ENCODE data around the gene PCDH9. TPM values are rescaled to one million over a fixed set of nuclear protein-coding genes. Genes with fewer than 3 reads are reported as not detected.
"Not testable (repeated sequence)": the region's sequence is repeated elsewhere in the genome, so short reads cannot be mapped to it uniquely, and the experiment has no call there.

PCDH9 gene
- total RNA-seq, 1 experiment from 2014 or later: 10.1 TPM

DNA sequence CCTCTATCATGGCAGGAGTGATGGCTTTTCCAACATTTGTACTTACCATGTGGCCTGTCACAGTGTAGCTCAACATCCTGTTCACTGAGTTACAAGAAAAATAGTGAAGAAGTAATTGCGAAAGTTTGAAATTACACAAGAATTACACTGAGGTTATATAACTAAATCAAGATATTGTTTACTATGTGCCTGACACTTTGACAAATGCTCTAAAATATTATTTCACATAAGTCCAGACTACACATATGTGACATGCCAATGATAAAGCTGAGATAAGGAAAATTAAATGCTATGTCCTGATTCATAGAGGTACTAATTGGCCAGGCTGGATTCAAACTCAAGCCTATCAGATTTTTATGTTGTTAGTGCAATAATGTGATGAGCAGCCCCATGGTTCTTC lies 451.7 kb downstream of the PCDH9 start:
- POLR2A ChIA-PET: no interaction called here
- peaks cover 6% of the 10 kb centered on the region for H3K9me3 Mint-ChIP-seq (ENCODE audit: unreplicated experiment)
- BruUV-seq (replicated peaks): no TSS peak
- no peak overlapping the region for H3K4me3 Mint-ChIP-seq (ENCODE audit: unreplicated experiment)
- peaks cover 9% of the 10 kb centered on the region for H3K4me1 Mint-ChIP-seq (ENCODE audit: insufficient read depth, unreplicated experiment)
- DNase-seq (ENCODE audit: unreplicated experiment): peak; percentile 25
- no peaks in the 10 kb centered on the region for H3K27me3 Mint-ChIP-seq (ENCODE audit: insufficient read depth, unreplicated experiment)
- TF ChIP-seq, protein P1, sequence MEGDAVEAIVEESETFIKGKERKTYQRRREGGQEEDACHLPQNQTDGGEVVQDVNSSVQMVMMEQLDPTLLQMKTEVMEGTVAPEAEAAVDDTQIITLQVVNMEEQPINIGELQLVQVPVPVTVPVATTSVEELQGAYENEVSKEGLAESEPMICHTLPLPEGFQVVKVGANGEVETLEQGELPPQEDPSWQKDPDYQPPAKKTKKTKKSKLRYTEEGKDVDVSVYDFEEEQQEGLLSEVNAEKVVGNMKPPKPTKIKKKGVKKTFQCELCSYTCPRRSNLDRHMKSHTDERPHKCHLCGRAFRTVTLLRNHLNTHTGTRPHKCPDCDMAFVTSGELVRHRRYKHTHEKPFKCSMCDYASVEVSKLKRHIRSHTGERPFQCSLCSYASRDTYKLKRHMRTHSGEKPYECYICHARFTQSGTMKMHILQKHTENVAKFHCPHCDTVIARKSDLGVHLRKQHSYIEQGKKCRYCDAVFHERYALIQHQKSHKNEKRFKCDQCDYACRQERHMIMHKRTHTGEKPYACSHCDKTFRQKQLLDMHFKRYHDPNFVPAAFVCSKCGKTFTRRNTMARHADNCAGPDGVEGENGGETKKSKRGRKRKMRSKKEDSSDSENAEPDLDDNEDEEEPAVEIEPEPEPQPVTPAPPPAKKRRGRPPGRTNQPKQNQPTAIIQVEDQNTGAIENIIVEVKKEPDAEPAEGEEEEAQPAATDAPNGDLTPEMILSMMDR (IDR thresholded peaks at IDR 0.05; ENCODE audit: unreplicated experiment): no peak
- no peaks in the 10 kb centered on the region for H3K36me3 Mint-ChIP-seq (ENCODE audit: insufficient read depth, unreplicated experiment)
- intact Hi-C loops (cut with micrococcal nuclease): no loop called here
- CTCF ChIA-PET: interaction anchor here (0.7 kb wide), 2 partner anchors 264 to 1121 kb away, joined by 3 to 6 read pairs; no protein-coding TSS in a partner anchor
- no peak overlapping the region for H3K27ac Mint-ChIP-seq (ENCODE audit: low read depth, unreplicated experiment)

DNA sequence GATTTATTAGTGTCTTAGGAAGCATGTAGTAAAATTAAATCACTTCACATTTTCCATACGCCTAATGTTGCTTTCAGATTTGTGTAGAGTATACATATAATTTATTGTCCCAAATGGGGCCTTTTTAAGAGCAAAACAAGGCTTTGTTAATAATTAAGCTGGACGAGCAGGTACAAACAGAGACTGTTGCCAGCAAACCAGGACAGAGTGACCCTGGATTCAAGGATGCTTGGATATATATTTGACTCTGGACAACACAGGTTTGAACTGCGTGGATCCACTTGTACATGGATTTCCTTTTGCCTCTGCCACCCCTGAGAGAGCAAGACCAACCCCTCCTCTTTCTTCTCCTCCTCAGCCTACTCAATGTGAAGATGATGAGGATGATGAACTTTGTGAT lies 454.9 kb downstream of the PCDH9 start:
- intact Hi-C loops (cut with micrococcal nuclease): no loop called here
- POLR2A ChIA-PET: no interaction called here
- no TSS peak for BruUV-seq (replicated peaks)

DNA sequence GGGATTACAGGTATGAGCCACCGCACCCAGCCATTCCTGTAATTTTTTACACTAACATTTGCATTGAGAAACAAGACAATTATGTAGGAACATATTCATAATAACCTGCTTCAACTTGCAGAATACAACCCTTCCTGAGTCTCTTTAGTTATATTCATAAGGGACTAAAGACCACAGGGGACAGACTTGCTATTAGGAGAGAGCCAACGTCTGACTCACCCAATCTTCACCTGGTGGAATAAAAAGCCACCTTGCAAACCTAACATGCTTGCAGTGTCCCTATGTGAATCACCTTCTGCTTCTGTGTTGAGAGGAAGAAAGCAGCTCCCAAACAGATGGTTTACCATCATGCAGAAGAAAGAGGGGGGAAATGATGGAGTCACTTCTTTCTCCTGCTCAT lies 456.1 kb downstream of the PCDH9 start:
- Mint-ChIP-seq H3K9me3 (ENCODE audit: unreplicated experiment) (peaks cover 6% of the 10 kb centered on the region), H3K27me3 (ENCODE audit: insufficient read depth, unreplicated experiment) (no peaks in the 10 kb centered on the region), H3K36me3 (ENCODE audit: insufficient read depth, unreplicated experiment) (no peaks in the 10 kb centered on the region), H3K4me3 (ENCODE audit: unreplicated experiment) (no peak overlapping the region), H3K4me1 (ENCODE audit: insufficient read depth, unreplicated experiment) (peaks cover 4% of the 10 kb centered on the region), H3K27ac (ENCODE audit: low read depth, unreplicated experiment) (no peak overlapping the region)
- ChIA-PET CTCF (no interaction called here), POLR2A (no interaction called here)
- DNase-seq (ENCODE audit: unreplicated experiment): no peak
- no TSS peak for BruUV-seq (replicated peaks)
- intact Hi-C loops (cut with micrococcal nuclease): no loop called here
- TF ChIP-seq, protein P1 (IDR thresholded peaks at IDR 0.05; ENCODE audit: unreplicated experiment): no peak

More for the DNA sequence above, 454.9 kb downstream of the PCDH9 start:
- Mint-ChIP-seq H3K9me3 (ENCODE audit: unreplicated experiment) (peaks cover 6% of the 10 kb centered on the region), H3K27ac (ENCODE audit: low read depth, unreplicated experiment) (no peak overlapping the region), H3K4me3 (ENCODE audit: unreplicated experiment) (no peak overlapping the region), H3K4me1 (ENCODE audit: insufficient read depth, unreplicated experiment) (peaks cover 4% of the 10 kb centered on the region), H3K27me3 (ENCODE audit: insufficient read depth, unreplicated experiment) (no peaks in the 10 kb centered on the region), H3K36me3 (ENCODE audit: insufficient read depth, unreplicated experiment) (no peaks in the 10 kb centered on the region)
- CTCF ChIA-PET: no interaction called here
- DNase-seq (ENCODE audit: unreplicated experiment): no peak
- TF ChIP-seq, protein P1 (IDR thresholded peaks at IDR 0.05; ENCODE audit: unreplicated experiment): no peak

DNA sequence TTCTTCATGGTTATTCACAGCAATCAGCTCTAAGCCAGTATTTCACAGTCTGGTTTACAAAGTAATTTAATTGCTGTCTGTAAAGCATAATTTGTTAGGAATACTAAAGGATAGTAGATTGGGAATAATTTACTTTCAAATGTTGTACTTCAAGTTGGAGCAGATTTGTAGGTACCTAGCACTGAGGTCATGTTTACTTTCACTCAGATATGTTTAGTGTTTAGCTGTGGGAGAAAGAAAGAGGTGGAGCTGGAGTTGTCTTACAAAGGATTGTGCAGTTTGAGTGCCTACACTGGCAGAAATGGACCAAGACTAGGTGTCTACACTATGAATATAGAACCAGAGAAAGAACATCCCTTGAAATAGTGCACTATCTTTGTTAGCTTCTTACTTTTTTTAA lies 464.6 kb downstream of the PCDH9 start:
- intact Hi-C loops (cut with micrococcal nuclease): no loop called here
- Mint-ChIP-seq H3K36me3 (ENCODE audit: insufficient read depth, unreplicated experiment) (no peaks in the 10 kb centered on the region), H3K9me3 (ENCODE audit: unreplicated experiment) (peaks cover 16% of the 10 kb centered on the region), H3K4me3 (ENCODE audit: unreplicated experiment) (no peak overlapping the region), H3K27me3 (ENCODE audit: insufficient read depth, unreplicated experiment) (no peaks in the 10 kb centered on the region), H3K4me1 (ENCODE audit: insufficient read depth, unreplicated experiment) (no peaks in the 10 kb centered on the region), H3K27ac (ENCODE audit: low read depth, unreplicated experiment) (no peak overlapping the region)
- no peak for DNase-seq (ENCODE audit: unreplicated experiment)
- TF ChIP-seq, protein P1 (IDR thresholded peaks at IDR 0.05; ENCODE audit: unreplicated experiment): no peak
- ChIA-PET POLR2A (no interaction called here), CTCF (interaction anchor here (0.6 to 0.7 kb wide), 2 partner anchors 19 to 458 kb away, joined by 3 to 5 read pairs; no protein-coding TSS in a partner anchor)
- no TSS peak for BruUV-seq (replicated peaks)

DNA sequence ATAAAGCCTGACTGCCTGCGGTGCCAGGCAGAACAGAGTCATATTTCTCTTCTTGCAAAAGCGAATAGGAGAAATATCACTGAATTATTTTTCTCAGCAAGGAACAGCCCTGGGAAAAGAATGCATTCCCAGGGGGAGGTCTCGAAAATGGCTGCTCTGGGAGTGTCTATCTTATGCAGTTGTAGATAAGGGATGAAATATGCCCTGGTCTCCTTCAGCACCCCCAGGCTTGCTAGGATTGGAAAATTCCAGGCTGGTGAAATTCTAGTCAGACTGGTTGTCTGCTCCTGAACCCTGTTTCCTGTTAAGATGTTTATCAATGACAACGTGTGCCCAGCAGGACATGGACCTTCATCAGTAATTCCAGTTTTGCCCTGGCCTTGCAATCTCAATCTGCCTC lies 469.5 kb downstream of the PCDH9 start:
- POLR2A ChIA-PET; BruUV-seq (replicated peaks): not testable (repeated sequence)

More for the DNA sequence above, 469.5 kb downstream of the PCDH9 start:
- DNase-seq (ENCODE audit: unreplicated experiment); H3K36me3 Mint-ChIP-seq (ENCODE audit: insufficient read depth, unreplicated experiment); H3K4me3 Mint-ChIP-seq (ENCODE audit: unreplicated experiment); H3K4me1 Mint-ChIP-seq (ENCODE audit: insufficient read depth, unreplicated experiment); H3K27me3 Mint-ChIP-seq (ENCODE audit: insufficient read depth, unreplicated experiment); H3K27ac Mint-ChIP-seq (ENCODE audit: low read depth, unreplicated experiment); intact Hi-C loops (cut with micrococcal nuclease): not testable (repeated sequence)
- peaks cover 31% of the 10 kb centered on the region for H3K9me3 Mint-ChIP-seq (ENCODE audit: unreplicated experiment)
- CTCF ChIA-PET: interaction anchor here (0.6 kb wide), 1 partner anchor 79 kb away, joined by 3 read pairs; no protein-coding TSS in a partner anchor

All from MCF 10A (cell line).